ENCODE results near the gene PROP1. TPM values are rescaled to one million over a fixed set of nuclear protein-coding genes. Genes with fewer than 3 reads are reported as not detected.

The PROP1 gene
- total RNA-seq, 1 experiment from 2014 or later: not detected

- TF ChIP-seq YY1 (IDR thresholded peaks at IDR 0.05; ENCODE audit: extremely low read depth, insufficient replicate concordance, low read depth, low read length): no peak
- no peak for TF ChIP-seq POLR2A (IDR thresholded peaks at IDR 0.05; ENCODE audit: borderline replicate concordance, extremely low read depth, insufficient read depth, insufficient read length)
- no peak for TF ChIP-seq RAD21 (IDR thresholded peaks at IDR 0.05; ENCODE audit: low read depth)
- no peak for TF ChIP-seq JUND (IDR thresholded peaks at IDR 0.05)
- TF ChIP-seq EGR1 (IDR thresholded peaks at IDR 0.05; ENCODE audit: low read depth): no peak
- no peak for TF ChIP-seq MAX (IDR thresholded peaks at IDR 0.05)
- no peak for TF ChIP-seq ATF3 (IDR thresholded peaks at IDR 0.05)
- no peak for TF ChIP-seq POLR2AphosphoS5 (IDR thresholded peaks at IDR 0.05; ENCODE audit: low read depth, low read length)
- TF ChIP-seq EZH2phosphoT487 (IDR thresholded peaks at IDR 0.05; ENCODE audit: borderline replicate concordance): no peak
These were observed 6.9 kb downstream of the PROP1 start (continued) for GRCh38 chr5:177988989-177989625.

- ChIA-PET RAD21 (ENCODE audit: low non-redundant PET in 1 of 2, low total read pairs in 2 of 2, uncharacterized antibody in 2 of 2, unreplicated experiment in 2 of 2) (no interaction called here), CTCF (no interaction called here), POLR2A (no interaction called here)
- Histone ChIP-seq H3K36me3 (ENCODE audit: control insufficient read depth in 1 of 2, insufficient read depth in 2 of 2, low read length in 2 of 2) (no peaks in the 10 kb centered on the region), H3K4me1 (ENCODE audit: control insufficient read depth in 1 of 2, insufficient read depth in 2 of 2, low read length in 2 of 2) (no peaks in the 10 kb centered on the region; a peak in 1 of 4 replicates), H3K4me2 (ENCODE audit: low read length) (no peak overlapping the region), H3K9ac (ENCODE audit: low read length) (no peak overlapping the region), H3K27ac (ENCODE audit: low read depth, low read length) (no peak overlapping the region), H3K9me3 (ENCODE audit: control insufficient read depth in 1 of 2, insufficient read depth in 1 of 2, low read depth in 1 of 2, low read length in 2 of 2) (no peaks in the 10 kb centered on the region), H3K9me2 (ENCODE audit: insufficient read depth) (no peaks in the 10 kb centered on the region), H2AFZ (ENCODE audit: low read depth, low read length, poor library complexity, severe bottlenecking) (no peak overlapping the region), H4K20me1 (ENCODE audit: insufficient read depth) (no peaks in the 10 kb centered on the region), H3K27me3 (ENCODE audit: insufficient read depth, low read length) (no peaks in the 10 kb centered on the region), H3K4me3 (replicated peaks in 1 of 2; ENCODE audit: low read depth in 1 of 2, low read length in 2 of 2) (no peak overlapping the region), H3K79me2 (ENCODE audit: insufficient read depth, low read length) (no peaks in the 10 kb centered on the region)
- no peak for DNase-seq (ENCODE audit: low read depth, low spot score)
- TF ChIP-seq ZNF274 (IDR thresholded peaks at IDR 0.05; ENCODE audit: low read depth, low read length) (no peak), CBX3 (IDR thresholded peaks at IDR 0.05; ENCODE audit: low read depth) (no peak), MAX (IDR thresholded peaks at IDR 0.05) (no peak)
- intact Hi-C loops (cut with micrococcal nuclease): no loop called here
- no TSS peak for BruUV-seq (replicated peaks)
- ATAC-seq: no peak
These were observed 8.7 kb downstream of the PROP1 start for GRCh38 chr5:177987326-177987725.
